CD4-positive, alpha-beta T cell treated with Interleukin-15 for 1 hour (primary cell): ENCODE data around the gene IMPG2.
"Not testable (repeated sequence)": the region's sequence is repeated elsewhere in the genome, so short reads cannot be mapped to it uniquely, and the experiment has no call there.

Experiments used
- DNase-seq: peaks from one replicate; pipeline ENCODE4 v3.0.0-alpha.2; 2020

IMPG2 gene

DNA sequence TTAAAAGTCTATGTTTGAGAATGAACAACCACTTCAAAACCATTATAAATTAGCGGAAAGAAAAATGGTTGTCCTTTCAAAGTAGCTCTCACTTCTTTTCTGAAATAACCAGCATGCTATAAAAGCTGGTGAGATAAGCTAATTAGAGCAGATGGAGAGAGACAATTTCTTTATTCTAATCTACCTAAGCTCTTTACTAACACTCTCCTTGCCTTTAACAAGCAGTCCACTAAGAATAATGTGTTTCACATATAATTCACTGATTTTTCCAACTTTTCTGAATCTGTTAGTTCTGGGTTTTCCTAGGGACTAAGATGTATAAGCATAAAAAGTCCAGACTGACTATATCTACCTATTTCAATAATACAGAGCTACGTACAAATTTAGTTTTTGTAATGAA lies at the start of gene IMPG2:
TSS of gene IMPG2 (minus strand) at position 101 of the 400 bp plus-strand sequence. CDS start 203 bp downstream, outside the sequence.
- no peak for DNase-seq

DNA sequence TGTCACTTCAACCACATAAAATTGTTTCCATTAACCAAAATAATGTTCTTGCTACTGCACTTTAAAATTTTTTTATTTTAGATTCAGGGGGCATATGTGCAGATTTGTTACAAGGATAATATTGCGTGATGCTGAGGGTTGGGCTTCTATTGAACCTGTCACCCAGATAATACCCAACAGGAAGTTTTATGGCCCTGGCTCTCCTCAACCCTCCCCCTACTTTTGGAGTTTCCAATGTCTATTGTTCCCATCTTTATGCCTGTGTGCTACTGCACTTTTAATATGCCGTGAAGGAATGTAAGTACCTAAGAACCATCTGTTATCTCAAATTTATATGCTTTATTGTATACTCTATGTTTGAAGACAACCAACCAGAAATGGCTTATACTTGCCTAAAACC lies 42.0 kb upstream of the IMPG2 start:
- DNase-seq: no peak

DNA sequence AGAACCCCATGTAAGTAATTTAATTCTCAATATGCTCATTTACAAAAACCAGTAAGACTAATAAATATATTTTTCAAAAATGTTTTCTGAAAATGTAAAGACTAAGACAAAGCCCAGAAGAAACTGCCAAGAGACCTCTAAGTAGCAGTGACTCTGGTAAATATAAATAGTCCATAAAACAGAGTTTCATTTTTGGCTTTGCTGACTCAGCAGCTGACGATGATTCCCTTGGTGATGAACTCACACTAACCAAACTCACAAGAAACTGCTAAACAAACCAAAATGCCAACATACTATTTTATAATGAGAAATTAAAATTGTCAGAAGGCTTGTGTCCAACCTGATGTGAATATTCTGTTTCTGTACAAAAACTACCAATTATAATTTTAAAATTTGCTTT lies 31.5 kb upstream of the IMPG2 start:
- no peak for DNase-seq

DNA sequence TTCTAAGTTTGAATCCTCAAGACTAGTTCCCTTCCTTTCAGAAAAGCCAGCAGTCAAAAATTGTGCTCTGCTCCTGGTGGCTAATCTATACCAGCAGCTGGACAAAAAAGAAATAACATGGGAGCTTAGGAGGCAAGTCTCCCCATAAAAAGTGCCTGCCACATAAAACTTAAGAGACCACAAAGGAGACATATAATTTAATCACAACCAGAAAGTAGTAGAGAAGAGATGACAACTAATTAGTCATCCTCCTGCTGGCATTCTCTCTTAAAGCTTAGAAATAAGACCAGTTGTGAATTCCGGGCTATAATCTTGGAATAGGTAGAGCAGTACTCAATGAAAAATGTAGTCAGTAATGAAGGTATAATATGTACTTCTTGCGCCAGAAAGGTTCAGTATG lies 20.2 kb upstream of the IMPG2 start:
- no peak for DNase-seq

DNA sequence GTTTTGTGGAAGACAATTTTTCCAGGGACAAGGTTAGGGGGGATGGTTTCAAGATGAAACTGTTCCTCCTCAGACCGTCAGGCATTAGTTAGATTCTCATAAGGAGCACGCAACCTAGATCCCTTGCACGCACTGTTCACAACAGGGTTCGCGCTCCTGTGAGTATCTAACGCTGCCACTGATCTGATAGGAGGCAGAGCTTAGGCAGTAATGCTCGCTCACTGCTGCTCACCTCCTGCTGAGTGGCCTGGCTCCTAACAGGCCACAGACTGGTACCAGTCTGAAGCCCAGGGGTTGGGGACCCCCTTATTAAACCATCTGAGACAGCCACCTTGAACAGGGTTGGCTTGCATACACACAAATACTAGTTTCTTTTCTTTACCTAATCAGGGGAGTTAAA lies 13.5 kb upstream of the IMPG2 start:
- DNase-seq: no peak

DNA sequence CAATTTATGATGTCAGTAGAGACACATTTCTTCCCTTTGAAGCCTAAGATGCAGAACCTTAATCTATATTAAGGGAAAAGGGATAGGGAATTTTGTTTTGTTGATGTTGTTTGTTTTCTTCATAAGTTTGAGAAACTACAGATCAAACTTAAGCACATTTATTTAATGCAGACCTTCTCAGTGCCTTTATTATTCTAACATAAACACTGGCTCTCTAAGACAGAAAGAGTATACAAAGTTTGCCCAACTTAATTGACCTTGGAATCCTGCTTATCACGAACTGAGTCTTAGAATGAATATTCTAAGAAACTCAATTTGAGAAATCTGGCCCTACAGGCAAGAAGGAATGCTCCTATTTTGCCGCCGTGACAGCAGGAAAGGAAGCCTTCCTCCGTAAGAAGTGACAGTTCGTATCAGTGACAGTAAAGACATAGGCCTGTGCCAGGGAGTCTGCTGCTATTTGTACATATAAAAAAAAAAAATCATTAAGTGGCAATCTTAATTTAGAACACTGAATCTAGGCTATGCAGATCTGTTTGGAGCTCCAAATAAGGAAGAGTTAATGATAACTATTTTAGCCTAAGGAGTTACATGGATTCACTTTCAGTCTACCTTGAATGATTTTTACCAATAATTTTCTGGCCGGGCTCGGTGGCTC lies 8.8 kb upstream of the IMPG2 start:
- DNase-seq: no peak

DNA sequence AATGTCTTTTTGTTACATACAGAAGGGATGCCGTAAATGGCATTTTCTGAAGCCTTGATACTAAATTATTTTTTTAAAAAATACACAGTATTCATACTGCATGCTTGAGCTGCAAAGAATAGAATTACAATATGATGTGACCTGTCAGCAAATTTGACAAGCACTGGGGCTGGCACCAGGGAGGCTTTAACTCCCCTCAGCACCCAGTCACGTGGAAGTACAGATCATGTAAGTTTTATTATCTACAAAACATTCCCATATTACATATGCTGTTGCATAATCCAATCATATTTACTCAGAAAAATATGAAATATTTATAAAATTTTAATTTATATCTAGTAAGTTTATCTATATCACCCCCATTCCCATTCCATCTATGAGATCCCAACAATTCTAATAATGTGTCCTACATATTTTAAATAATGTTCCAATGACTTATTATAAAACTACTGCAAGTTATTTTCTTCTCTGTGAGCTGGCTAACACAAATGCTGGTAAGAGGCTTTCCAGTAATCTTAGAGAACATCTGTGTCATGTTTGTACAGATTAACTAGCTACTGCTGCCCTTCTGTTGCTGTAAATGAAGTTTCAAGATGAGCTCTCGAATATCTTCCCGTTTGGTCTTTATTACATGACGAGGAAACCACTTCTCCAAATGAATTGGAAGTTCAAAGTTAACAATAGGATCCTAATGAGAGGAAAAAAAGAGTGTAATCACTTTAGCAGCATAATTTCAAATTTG lies 5.2 kb upstream of the IMPG2 start:
- no peak for DNase-seq

DNA sequence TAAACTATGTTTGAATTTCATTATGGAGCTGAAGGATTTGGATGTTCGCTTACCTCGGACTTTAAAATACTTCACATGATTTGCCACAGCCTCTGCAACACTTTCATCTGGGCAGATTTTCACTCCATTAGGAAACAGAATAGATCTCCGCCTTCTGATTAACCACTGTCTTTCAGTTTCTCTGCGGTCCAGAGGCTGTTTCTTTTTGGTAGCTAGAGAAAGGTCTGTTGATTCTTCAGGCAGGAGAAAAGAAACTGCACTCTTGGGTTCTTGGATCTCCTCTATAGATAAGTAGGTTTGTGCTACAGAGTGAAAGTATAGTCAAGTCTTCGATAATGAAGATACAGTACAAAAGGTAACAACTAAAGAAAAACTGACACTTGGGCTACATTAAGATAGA lies 844 bp downstream of the IMPG2 start:
- DNase-seq: no peak

DNA sequence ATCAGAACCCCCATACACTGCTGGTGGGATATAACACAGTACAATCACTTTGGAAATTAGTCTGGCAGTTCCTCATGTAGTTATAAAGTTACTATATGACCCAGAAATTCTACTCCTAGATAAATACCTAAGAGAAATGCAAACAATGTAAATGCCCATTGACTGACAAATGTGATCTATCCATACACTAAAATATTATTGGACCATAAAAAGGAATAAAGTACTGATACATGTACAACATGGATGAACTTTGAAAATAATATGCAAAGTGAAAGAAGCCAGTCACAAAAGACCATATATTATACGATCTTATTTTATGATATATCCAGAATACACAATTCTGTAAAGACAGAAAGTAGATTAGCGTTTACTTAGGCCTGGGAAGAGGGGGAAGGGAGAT lies 7.8 kb downstream of the IMPG2 start:
- DNase-seq: no peak

DNA sequence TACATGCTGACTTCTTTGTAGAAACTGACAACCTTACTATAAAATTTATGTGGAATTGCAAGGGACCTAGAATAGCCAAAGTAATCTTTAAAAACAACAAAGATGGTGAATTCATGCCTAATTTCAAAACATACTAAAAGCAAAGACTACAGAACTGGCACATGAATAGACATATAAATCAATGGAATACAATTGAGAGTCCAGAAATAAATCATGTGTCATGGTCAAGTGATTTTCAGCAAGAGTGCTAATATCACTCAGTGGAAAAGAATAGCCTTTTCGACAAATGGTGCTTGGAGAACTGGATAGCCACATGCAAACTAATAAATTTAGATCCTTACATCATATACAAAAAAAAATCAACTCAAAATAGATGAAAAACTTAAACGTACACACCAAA lies 8.7 kb downstream of the IMPG2 start:
- DNase-seq: no peak

DNA sequence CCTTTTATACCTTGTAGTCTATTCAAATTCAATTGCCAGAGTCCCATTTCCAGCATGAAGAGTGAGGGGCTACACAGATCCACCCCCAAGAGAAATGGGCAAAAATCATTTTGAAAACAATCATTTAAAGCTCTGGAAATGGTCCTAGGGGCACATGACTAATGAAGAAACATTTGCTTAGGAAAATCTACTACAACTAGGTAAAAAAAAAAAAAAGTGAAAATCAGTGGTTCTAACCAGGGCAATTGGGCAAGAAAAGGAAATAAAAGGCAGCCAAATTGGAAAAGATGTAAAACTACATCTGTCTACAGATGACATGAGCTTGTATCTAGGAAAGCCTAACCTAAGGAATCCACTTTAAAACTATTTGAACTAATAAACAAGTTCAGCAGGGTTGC lies 9.4 kb downstream of the IMPG2 start:
- no peak for DNase-seq

DNA sequence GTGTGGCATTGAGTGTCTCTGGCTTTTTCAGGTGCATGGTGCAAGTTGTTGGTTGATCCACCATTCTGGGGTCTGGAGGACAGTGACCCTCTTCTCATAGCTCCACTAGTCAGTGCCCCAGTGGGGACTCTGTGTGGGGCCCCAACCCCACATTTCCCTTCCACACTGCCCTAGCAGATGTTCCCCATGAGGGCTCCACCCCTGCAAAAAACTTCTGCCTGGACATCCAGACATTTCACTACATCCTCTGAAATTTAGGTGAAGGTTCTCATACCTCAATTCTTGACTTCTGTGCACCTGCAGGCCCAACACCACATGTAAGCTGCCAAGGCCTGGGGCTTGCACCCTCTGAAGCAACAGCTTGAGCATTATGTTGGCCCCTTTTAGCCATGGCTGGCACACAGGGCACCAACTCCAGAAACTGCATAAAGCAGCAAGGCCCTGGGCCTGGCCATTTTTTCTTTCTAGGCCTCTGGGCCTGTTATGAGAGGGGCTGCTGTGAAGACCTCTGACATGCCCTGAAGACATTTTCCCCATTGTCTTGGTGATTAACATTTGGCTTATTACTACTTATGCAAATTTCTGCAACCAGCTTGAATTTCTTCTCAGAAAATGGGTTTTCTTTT lies 12.1 kb downstream of the IMPG2 start:
- not testable (repeated sequence) for DNase-seq

DNA sequence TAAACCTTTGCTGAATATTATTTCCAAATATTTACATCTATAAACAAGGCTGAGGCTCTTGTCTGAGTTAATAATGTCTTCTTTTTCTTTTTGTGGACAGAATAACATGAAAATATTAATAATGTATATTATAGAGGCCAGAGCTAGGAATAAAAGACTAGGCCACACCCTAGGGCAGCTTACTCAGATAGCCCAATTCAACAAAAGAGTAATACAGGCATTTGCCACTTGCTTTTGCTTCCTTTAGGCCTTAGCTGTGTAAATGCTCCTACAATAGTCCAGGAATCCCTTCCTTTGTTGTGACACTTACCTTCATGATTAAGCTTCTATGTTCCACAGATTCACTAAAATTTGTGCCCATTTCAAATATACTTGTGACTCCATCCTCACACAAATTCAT lies 16.5 kb downstream of the IMPG2 start:
- no peak for DNase-seq

DNA sequence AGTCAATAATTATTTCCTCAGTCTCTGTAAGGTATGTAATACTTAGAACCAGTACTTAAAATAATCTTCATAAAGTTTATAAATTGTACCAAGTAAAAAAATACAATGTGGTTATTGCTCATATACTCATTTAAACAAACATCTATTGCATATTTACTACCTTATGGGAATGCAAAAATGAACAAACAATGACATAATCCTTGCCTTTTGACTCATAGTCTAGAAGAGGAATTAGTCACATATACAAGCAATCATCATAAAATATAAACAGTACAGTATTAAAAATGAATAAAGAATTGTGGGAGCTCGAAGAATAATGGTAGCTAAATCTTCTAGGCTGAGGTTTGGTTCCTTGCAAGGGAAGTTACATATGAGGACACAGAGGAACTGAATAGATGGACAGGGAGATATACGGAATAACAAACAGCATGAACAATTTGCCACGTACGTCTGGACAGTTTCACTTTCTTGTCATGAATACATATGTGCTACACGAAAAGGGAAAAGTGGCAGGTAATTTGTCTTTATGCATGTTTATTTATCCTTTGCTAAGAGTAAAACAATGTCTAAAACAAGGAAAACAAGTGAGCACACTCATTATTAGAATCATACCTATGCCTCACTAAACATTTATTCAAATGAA lies 17.2 kb downstream of the IMPG2 start:
- no peak for DNase-seq

DNA sequence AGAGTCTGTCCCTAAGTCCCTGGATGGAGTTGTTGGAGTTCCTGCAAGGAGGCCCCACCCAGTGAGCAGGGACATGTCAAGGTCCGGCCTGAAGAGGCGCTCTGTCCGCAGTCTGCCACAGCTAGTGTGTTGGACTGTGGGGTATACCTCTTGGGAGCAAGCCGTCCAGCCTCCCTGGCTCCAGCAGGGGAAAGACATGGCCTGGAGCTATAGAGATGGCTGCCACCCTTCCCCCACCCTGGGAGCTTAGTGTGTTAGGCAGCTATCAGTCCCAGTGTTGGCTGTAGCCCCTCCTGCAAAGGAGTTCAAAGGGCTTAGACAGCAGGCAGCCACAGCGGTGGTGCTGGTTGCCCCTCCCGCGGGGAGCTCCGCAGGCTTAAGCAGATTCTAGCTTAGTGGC lies 20.3 kb downstream of the IMPG2 start:
- no peak for DNase-seq

DNA sequence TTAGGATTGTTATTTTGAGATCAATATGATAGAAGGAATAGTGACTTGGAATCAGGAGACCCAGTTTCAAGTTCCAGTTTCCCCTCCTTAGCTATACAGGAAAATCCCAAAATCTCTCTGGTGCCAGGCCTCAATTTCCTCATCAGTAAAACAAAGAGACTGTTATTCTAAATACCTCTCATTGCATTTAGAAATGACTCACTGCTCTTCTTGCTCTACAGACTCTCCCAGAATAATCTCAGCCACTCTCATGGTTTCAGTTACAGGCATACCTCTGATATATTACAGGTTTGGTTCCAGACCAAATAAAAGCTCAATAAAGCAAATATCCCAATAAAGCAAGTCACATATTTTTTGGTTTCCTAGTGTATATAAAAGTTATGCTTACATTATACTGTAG lies 28.3 kb downstream of the IMPG2 start:
- no peak for DNase-seq

DNA sequence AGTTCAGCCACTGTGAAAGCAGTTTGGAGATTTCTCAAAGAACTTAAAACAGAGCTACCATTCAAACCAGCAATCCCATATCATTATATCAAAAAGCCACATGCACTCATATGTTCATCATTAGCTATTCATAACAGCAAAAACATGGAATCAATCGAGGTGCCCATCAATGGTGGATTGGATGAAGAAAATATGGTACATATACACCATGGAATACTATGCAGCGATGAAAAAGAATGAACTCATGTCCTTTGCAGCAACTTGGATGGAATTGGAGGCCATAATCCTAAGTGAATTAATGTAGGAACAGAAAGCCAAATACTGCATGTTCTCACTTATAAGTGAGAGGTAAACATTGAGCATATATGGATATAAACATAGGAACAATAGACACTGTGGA lies 32.1 kb downstream of the IMPG2 start:
- DNase-seq: no peak

DNA sequence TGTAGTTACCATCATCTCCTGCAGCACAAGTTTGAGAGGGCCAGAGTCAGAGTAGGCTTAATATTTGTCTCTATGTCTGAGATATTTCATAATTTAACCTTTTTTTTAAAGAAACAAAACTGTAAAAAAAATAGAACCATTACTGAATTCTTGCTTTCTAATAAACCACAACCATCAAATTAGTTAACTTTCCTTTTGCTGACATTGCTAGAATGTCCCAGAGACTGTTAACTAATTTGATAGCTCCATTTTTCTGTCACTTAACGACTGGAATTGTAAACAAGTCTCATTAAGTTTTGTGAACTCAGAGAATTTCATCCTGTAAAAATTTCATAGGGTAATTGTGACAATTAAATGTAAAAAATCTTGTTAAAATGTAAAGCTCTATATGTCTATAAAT lies 35.6 kb downstream of the IMPG2 start:
- DNase-seq: no peak

DNA sequence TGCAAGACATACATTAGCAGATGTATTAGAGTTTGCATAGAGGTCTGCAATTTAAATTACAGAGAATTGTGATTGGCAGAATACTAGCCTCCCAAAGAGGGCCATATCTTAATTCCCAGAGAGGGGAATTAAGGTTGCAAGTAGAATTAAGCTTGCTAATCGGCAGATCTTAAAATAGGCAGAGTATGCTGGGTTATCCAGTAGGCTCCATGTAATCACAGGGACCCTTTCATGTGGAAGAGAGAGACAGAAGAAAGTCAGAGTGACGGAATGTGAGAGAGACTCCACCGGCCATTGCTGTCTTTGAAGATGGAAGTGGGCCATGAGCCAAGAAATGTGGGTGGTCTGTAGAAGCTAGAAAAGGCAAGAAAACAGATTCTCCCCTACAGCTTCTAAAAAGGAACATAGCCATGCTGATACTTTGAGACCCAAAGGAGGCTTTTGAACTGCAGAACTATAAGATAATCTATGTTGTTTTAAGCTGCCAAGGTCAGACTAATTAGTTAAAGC lies 38.8 kb downstream of the IMPG2 start:
- no peak for DNase-seq

DNA sequence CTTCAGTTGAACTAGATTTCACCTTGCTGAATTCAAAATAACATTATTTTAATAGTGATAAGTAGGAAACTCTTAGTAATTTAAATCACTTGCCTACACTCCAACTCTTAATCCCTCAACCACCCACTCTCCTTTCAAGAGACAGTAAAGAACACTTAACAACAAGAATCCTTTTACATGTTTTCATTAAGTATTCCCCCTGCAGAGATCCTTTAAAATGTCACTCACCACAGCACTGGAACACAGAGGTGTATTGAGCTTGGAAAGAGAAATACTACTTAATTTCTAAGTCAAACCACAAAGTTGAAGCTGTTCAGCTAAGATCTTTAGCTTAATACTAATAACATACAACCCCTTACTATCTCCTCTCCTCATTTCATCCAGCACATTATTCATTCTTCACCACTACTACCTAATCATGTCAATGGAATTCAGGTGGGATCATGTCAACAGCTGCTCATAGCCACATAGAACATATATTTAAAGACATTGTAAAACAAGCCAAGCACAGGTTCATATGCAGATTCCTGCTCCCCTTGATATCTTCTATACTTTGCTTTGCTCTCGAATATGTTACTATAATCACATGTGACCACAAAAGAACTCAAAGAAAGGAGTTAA lies 40.5 kb downstream of the IMPG2 start:
- DNase-seq: no peak

DNA sequence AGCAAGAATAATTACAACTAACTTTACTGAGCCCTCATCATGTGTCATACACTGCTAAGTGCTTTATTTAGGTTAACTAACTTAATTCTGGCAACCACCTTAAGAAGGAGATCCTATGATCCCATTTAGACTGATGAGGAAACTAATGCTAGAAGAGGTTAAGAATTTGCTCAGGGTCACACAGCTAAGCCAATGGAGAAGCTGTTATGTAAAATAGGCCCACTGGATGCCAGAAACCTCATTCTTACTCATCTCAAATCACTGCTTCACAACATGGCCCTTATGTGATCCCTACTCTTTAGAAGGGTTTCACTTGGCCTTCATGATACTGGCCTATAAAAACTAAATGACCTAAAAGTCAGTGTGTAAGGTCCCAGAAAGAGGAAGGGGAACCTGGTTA lies 41.2 kb downstream of the IMPG2 start:
- no peak for DNase-seq

DNA sequence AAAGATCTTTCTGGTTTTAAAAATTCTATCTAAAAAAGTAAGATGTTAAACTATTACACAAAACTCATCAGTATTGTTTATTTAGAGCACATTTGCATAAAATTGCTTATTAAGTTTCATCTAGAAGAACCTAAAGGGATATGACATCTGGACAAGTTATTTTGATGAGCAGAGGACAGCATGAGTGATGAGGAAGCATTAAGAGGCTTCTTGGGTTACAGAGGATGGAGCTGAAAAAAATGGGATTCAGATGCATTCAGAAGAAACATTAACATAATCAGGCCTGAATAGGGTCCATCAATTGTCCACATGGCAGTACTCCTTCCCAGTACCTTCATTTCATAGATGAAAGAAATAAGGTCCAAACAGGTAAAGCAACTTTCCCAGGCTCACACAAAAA lies 41.6 kb downstream of the IMPG2 start:
- DNase-seq: no peak

DNA sequence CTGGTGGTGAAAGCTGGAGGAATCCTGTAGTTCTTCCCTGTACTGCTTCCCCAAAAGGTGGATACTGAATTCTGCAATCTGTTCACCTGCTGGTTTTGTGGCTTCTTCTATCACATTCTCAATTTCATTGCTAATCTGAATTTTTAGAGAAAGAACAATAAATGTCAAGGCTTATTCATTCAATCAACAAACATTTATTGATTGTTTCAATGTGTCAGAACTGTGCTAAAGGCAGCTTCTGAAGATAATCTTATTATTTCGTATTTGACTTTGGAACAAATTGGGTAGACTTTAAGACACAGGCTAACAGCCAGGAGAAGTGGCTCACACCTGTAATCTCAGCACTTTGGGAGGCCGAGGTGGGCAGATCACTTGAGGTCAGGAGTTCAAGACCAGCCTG lies 46.8 kb downstream of the IMPG2 start:
- DNase-seq: no peak
